Dedifferentiated amniotic fluid mesenchymal stem cell (primary cell): ENCODE measurements around the gene TENM3.
"Not testable (repeated sequence)": the region's sequence is repeated elsewhere in the genome, so short reads cannot be mapped to it uniquely, and the experiment has no call there.

ENCODE experiments used
- DNase-seq: peaks from one replicate; pipeline ENCODE4 v3.0.0-alpha.2; 2016; ENCODE audit errors: extremely low spot score

Gene TENM3

GRCh38 chr4:182227611-182228010, 15.6 kb upstream of the TENM3 start:
- DNase-seq, result no peak

DNA sequence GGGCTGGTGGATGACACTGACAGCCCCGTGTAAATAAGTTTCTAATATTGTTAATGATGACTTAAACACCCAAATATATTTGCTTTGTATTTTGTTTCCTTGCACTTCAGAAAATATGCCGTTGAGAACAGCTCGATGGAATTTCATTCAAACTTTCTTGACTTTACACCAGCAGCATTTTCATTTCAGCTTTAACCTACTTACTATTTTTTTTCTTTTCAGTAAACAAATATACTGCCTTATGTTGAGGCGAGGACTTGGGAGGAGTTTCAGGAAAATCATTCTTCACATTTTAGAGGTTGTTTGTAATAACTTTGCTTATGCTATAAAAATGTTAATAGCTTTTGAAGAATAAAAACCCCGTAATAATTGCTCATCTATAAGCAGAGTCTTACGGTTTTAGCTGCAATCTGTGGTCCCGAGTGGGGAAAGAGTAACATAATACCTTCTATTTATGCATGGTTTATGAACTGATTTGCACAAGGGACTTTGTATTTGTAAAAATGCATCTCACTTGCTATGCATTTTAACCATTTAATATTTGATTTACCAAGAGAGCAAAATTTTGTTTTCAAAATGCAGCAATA, 14.1 kb upstream of the TENM3 start:
- DNase-seq, result no peak

DNA sequence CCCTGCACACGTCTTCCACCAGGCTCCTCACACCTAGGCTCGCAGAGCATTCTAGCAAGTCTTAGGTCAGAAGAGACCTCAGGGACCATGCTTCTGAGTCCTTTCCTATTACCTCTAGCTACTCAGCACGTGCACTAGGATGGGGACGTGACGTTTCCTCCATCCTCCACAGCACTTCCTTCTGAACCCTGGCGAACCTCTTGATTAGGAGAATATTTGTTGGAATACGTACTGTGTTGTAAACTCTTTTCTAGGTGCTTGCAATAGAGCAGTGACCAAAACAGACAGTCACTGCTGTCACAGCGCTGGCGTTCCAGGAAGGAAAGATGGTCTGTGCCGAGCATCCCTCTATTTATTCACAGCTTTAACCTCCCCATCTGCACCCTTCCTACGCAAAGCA, 12.9 kb upstream of the TENM3 start:
- no peak for DNase-seq

GRCh38 chr4:182231080-182231479, 12.1 kb upstream of the TENM3 start:
- no peak for DNase-seq

GRCh38 chr4:182231496-182231895, 11.7 kb upstream of the TENM3 start:
- no peak for DNase-seq

- DNase-seq, result no peak
Measured at GRCh38 chr4:182233310-182234090, 9.7 kb upstream of the TENM3 start.

DNA sequence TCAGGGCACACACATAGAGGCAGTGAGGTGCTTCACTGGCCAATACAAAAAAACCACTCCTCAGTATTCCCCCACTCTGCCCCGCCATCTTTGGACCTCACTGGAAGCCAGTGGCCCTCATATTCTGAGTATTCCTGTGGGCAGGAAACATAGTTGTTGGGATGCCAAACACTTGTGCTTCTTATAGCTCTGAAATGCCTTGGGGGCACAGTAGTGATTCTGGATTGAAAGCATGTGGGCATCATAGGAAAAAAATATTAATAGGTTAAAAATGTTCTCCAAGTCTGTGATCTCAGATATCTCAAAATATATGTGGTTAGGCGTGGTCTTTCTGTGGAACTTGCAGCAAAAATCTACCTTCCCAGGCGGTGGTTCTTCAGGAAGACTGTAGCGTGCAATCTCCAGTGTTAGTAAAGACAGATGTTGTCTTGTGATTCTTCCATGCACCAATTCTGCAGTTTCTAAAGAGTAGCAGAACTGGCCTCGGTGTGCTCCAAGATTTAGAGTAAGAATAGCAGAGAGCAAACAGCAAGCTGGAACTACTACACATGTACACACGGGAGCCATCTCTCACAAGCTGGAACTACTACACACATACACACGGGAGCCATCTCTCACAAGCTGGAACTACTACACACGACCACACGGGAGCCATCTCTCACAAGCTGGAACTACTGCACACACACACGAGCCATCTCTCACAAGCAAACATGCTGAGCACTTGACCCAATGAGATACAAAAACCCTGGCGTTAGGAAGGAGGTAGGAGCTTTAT, 8.0 kb upstream of the TENM3 start:
- peak; percentile 30 for DNase-seq

DNA sequence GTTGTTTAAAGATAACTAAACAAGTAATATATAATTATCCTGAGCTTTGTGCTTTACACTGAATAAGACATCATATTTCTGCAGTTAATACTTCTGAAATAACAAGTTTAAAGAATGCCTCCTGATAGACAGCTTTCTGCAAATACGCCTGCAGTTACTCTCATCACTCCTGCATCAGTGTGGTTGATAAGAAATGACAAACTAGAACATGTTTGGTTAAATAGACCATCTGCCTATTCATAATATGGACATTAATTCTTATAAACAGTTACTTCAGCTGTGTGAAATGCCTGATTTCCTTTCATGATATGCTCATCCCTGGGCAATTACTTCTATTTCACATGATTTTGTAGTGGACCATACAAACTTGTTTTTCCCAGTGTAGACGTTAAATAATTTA, 7.0 kb upstream of the TENM3 start:
- DNase-seq, result no peak

DNA sequence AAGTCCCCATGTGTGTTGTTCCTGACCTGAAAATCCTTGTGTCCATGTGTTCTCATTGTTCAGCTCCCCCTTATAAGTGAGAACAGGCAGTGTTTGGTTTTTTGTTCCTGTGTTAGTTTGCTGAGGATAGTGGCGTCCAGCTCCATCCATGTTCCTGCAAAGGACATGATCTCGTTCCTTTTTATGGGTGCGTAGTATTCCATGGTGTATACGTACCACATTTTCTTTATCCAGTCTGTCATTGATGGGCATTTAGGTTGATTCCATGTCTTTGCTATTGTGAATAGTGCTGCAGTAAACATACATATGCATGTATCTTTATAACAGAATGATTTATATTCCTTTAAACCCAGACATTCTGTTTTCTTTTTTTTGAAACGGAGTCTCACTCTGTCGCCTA, 6.2 kb upstream of the TENM3 start:
- not testable (repeated sequence) for DNase-seq

DNA sequence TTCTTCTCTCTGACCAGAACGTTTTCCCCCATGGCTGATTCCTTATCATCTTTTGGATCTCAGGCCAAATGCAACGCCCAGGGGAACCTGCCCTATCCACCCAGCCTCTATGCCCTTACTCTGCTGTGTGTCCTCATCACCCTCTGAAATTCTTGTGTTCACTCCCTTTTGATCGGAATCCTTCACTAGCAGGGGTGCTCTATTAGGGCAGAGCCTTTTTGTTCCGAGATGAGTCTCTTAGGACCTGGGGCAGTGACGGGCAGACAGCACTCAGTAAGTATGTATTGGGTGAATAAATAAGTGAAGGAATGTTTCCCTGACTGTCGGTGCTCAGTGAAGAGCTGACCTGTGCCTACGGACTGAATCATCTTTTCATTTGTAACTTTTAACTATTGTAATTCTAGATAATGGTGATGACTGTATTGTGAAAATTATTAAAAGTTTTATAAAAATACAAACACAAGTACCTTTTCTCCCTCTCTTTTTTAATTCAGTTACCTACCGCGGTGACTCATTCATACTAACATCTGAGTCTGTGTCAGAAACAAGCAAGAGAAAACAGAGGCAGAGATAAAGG, 4.8 kb upstream of the TENM3 start:
- DNase-seq, result no peak

DNA sequence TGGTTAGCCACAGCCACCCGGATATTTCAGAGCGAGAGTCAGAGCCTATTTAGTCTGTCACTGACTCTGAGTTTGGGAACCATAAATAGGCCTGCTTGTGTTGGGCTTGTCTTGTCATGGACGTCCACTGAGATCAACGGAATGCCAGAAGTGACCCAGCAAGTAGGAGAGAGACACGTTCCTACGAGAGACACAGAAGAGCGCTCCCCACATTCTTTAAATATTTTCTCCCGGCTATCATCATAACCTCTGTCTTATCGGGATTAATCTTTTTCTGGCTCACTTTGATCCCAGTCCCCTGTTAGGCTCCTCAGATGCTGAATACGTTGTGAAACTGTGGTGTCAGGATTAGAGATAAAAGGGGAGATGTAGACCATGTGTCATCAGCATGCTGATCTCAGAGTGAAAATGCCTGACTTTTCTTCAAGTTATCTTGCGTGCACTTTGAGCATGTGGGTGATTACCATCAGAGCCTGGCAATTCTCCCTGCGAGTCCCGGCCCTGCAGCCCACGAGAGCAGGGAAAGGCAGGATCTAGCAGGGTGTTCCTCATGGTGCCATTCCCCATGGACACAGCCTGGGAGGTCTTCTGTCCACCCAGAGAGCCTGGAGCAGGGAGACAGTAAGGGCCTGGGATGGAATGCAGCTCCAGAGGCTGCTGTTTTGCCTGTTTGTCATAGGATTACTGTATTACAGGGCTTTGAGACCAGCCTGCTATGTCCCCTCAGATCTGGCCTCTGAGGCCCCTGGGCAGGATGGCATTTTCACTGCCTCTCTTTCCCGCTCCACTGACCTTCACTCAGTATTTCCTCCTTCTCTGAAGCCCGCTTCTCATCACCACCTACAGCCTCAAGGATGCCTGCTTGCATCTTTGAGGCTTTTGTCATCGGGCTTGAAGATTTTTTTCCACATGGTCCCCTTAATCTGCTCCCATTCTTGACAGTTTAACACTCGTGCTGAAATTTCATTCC, 2.8 kb upstream of the TENM3 start:
- DNase-seq, result peak; percentile 44

DNA sequence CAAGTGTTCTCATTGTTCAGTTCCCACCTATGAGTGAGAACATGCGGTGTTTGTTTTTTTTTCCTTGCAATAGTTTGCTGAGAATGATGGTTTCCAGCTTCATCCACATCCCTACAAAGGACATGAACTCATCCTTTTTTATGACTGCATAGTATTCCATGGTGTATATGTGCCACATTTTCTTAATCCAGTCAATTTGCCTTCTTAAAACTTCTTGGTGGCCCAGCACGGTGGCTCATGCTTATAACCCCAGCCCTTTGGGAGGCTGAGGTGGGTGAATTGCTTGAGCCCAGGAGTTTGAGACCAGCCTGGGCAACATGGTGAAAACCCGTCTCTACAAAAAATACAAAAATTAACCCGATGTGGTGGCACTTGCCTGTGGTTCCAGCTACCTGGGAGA, 942 bp upstream of the TENM3 start:
- DNase-seq, result not testable (repeated sequence)

- DNase-seq, result no peak
Measured at GRCh38 chr4:182242787-182243186, 415 bp upstream of the TENM3 start.

DNA sequence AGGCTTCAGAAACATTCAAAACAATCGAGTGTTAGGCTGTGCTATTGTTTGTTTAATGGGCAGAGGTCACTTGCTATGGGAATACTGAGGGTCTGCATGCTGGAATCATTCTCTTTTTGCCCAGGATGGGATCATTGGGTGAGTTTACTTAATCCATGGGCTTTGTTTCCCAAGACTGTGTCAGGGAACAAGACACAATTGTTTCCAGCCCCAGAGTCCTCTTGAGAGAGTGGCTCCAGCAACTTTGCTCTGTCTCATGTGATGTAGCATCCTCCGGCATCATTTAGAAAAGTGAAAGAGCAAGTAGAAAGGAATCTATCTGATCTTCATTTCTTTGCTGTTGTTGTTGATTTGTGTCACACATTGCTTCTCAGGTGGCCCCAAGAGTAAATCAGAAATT, 1.8 kb downstream of the TENM3 start:
- DNase-seq, result no peak

- DNase-seq, result no peak
Measured at GRCh38 chr4:182245541-182246215, 2.5 kb downstream of the TENM3 start.

DNA sequence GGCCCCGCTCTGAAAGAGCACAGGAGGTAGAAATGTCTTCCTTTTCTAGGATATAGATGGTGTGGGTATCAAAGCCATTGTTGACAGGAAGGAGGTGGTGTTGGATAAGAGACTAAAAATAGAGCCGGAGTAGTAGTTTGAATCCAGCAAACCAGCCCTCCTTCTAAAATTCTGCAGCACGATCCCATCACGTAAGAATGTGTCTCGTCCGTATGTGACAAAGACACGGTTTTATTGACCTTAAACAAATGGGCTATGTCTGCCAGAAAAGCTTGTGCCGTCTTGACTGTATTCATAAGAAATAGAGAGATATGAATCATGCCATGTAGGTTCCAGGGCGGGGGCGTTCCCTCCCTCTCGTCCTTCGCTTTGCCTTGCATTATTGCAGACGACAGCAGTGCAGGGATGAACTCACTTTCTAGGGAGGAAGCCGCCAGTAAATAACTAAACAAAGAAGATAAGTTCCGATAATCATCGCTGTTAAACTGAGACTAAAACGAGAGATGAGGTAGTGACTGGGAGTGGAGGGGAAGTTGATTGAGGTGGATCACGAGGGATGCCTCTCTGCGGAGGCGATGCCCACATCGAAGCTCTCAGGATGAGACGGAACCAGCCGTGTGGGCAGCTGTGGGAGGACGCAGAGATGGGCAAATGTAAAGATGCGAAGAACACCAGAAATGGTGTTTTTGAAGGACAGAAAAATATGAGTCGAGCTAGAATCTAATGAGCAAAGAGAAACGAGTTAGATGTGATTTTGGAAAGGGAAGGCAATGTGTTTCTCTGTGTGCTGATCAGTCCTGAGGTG, 3.4 kb downstream of the TENM3 start:
- no peak for DNase-seq

GRCh38 chr4:182248295-182248694, 5.1 kb downstream of the TENM3 start:
- no peak for DNase-seq

- no peak for DNase-seq
Measured at GRCh38 chr4:182250446-182250845, 7.2 kb downstream of the TENM3 start.

DNA sequence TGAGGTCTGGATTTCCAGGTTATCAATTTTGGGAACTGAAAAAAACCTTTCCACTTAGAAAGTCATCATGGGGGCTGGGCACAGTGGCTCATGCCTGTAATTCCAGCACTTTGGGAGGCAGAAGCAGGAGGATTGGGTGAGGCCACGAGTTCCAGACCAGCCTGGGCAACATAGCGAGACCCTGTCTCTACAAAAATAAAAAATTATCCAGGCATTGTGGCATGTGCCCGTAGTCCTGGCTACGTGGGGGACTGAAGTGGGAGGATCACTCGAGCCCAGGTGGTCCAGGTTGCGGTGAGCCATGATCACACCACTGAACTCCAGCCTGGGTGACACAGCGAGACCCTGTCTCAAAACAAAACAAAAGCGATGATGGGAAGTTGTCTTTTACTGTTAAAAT, 7.9 kb downstream of the TENM3 start:
- no peak for DNase-seq

DNA sequence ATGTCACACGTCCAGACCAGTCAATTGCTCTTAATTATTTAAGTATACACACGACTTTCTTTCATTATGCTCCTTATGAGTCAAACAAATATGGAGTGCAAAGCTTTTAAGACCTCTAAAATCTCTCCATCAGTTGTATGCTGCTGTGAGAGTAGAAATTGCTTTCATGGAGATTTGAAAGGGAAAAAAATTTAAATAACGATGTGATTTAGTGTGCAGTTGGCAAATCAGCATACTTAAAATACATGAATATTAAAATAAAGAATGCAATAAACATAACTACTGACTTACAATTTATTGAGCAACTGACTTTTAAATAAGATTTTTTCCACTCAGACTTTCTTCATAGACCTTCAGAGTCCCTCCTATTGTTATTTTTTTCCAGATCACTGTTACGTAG, 9.0 kb downstream of the TENM3 start:
- no peak for DNase-seq
